HepG2 (cell line): ENCODE measurements around the gene PPP1R27. TPM values are rescaled to one million over a fixed set of nuclear protein-coding genes. Genes with fewer than 3 reads are reported as not detected.

Source experiments
- ARHGAP35 ChIP-seq: sonication (generic); formaldehyde crosslinking; IDR thresholded peaks from 2 replicates; pipeline ENCODE4 v1.9.0; 2022; ENCODE audit warnings: mild to moderate bottlenecking, inconsistent platforms, moderate library complexity, missing genetic modification reagents, borderline replicate concordance
- CBX1 ChIP-seq: IDR thresholded peaks from one replicate; pipeline ENCODE4 v1.6.1; 2016; ENCODE audit warnings: antibody characterized with exemption, low read depth
- FOXK1 ChIP-seq: sonication (generic); formaldehyde crosslinking; IDR thresholded peaks from 2 replicates; pipeline ENCODE4 v1.4.0; 2020; ENCODE audit warnings: low read depth, missing genetic modification reagents, borderline replicate concordance
- HNF1B ChIP-seq: sonication (generic); formaldehyde crosslinking; IDR thresholded peaks from 2 replicates; pipeline ENCODE4 v1.5.1; 2020; ENCODE audit warnings: mild to moderate bottlenecking, moderate library complexity, missing genetic modification reagents
- NCOR1 ChIP-seq: fragments of 200-600 bp; sonication (generic); IDR thresholded peaks from 2 replicates; pipeline ENCODE4 v1.7.0; 2017; ENCODE audit warnings: antibody characterized with exemption, low read length, borderline replicate concordance
- PHF5A ChIP-seq: IDR thresholded peaks from one replicate; pipeline ENCODE4 v1.6.1; 2018; ENCODE audit warnings: low read depth, missing genetic modification reagents; ENCODE audit not compliant: unreplicated experiment
- RBFOX2 ChIP-seq: fragments of 200-400 bp; formaldehyde crosslinking; IDR thresholded peaks from 2 replicates; pipeline ENCODE4 v1.6.1; 2017; ENCODE audit warnings: low read depth, mild to moderate bottlenecking, low read length
- SKIL ChIP-seq: sonication (generic); formaldehyde crosslinking; IDR thresholded peaks from 2 replicates; pipeline ENCODE4 v1.8.0; 2022; ENCODE audit warnings: missing genetic modification reagents, mild to moderate bottlenecking, moderate library complexity, borderline replicate concordance
- ZHX2 ChIP-seq, 2 experiments: sonication (generic) in 1 of 2; formaldehyde crosslinking in 1 of 2; IDR thresholded peaks; 2 replicates each; pipeline versions ENCODE4 v1.6.1 to v1.9.0; 2014 to 2022; ENCODE audit warnings: antibody characterized with exemption in 1 of 2, borderline replicate concordance in 1 of 2, inconsistent platforms in 1 of 2, low read depth in 1 of 2, missing genetic modification reagents in 1 of 2
- ZMYM2 ChIP-seq: sonication (generic); formaldehyde crosslinking; IDR thresholded peaks from 2 replicates; pipeline ENCODE4 v1.8.0; 2022; ENCODE audit warnings: mild to moderate bottlenecking, missing genetic modification reagents
- ZNF10 ChIP-seq: sonication (generic); formaldehyde crosslinking; IDR thresholded peaks from 2 replicates; pipeline ENCODE4 v1.4.0; 2020; ENCODE audit warnings: mild to moderate bottlenecking, low read depth, missing genetic modification reagents, borderline replicate concordance
- ZNF703 ChIP-seq: sonication (generic); formaldehyde crosslinking; IDR thresholded peaks from 2 replicates; pipeline ENCODE4 v1.5.1; 2020; ENCODE audit warnings: missing genetic modification reagents, mild to moderate bottlenecking, moderate library complexity, borderline replicate concordance
- ZNF775 ChIP-seq: sonication (generic); formaldehyde crosslinking; IDR thresholded peaks from 2 replicates; pipeline ENCODE4 v1.4.0; 2020; ENCODE audit warnings: missing genetic modification reagents, mild to moderate bottlenecking, moderate library complexity, borderline replicate concordance
- ZNF800 ChIP-seq: sonication (generic); formaldehyde crosslinking; IDR thresholded peaks from 2 replicates; pipeline ENCODE4 v1.4.0; 2020; ENCODE audit warnings: missing genetic modification reagents
- ZNF839 ChIP-seq: sonication (generic); formaldehyde crosslinking; IDR thresholded peaks from 2 replicates; pipeline ENCODE4 v1.4.0; 2020; ENCODE audit warnings: missing genetic modification reagents, mild to moderate bottlenecking, borderline replicate concordance
- polyA plus RNA-seq, 8 experiments: library from polyadenylated mRNA; depleted of rRNA in 3 of 8; stranded (reverse) in 7 of 8; unstranded in 1 of 8; fragments of >200 nt; fragmentation: Illumina TruSeq in 4 of 8; extraction: Trizol in 4 of 8; gene quantifications; 2 replicates each; pipeline versions ENCODE4 v1.2.1 to v1.2.3, GENCODE V29; 2011 to 2016; ENCODE audit warnings: low read depth in 4 of 8, missing spikeins in 1 of 8, mixed read lengths in 1 of 8; ENCODE audit not compliant: insufficient read depth in 1 of 8
- total RNA-seq, 5 experiments: library from RNA; depleted of rRNA; stranded (reverse); fragments of >200 nt; fragmentation: Illumina TruSeq; extraction: Trizol; gene quantifications; 2 replicates each; pipeline ENCODE4 v1.2.3, GENCODE V29; 2016; ENCODE audit warnings: low read depth in 1 of 5

PPP1R27 gene
- total and polyA plus RNA-seq, 2 of the 13 experiments (the other 11 are each of a cell fraction or from before 2014, with no cell fraction given), result 0.17 to 1.00 TPM

GRCh38 chr17:81867991-81868673 is 33.3 kb upstream of the PPP1R27 start (continued):
- no peak for TF ChIP-seq ZNF800 (CRISPR knock-in tag)
- peak; percentile 45 for TF ChIP-seq SKIL (CRISPR knock-in tag)
- no peak for TF ChIP-seq NCOR1
- 0 out of 2 replicates have a peak, but pooled peaks have one; percentile 39 for TF ChIP-seq ZNF839
- TF ChIP-seq ZMYM2 (CRISPR knock-in tag), result peak; percentile 11; the same call in 1 of the 2 replicates
- TF ChIP-seq HNF1B, result 0 out of 2 replicates have a peak, but pooled peaks have one; percentile 15
- no peak for TF ChIP-seq PHF5A (CRISPR knock-in tag)
- TF ChIP-seq ARHGAP35 (CRISPR knock-in tag), result peak; percentile 22; the same call in 1 of the 2 replicates
- TF ChIP-seq ZNF775 (CRISPR knock-in tag), result no peak
- 0 out of 2 replicates have a peak, but pooled peaks have one; percentile 10 for TF ChIP-seq FOXK1 (CRISPR knock-in tag)
- TF ChIP-seq CBX1, result no peak
- peak; percentile 84 for TF ChIP-seq RBFOX2
- TF ChIP-seq ZNF703, result 0 out of 2 replicates have a peak, but pooled peaks have one; percentile 13
- TF ChIP-seq ZHX2 (IDR thresholded peaks at IDR 0.05; ENCODE audit: low read depth), result 0 out of 2 replicates have a peak, but pooled peaks have one; percentile 38
- no peak for TF ChIP-seq ZHX2 (CRISPR knock-in tag; IDR thresholded peaks at IDR 0.05; ENCODE audit: borderline replicate concordance)
- TF ChIP-seq ZNF10 (CRISPR knock-in tag), result no peak
